H1 (cell line): Measurements from ENCODE around the gene ENTPD2. TPM values are rescaled to one million over a fixed set of nuclear protein-coding genes. Genes with fewer than 3 reads are reported as not detected.

ENCODE experiments used
- CTCF ChIA-PET: fragments of 300-600 bp; sonication (Branson Sonifier 250); formaldehyde crosslinking; loops from one replicate; lab custom pipeline; 2021; ENCODE audit not compliant: partially characterized antibody; lab: Charles Lee
- POLR2A ChIA-PET: fragments of 300-600 bp; sonication (Branson Sonifier 250); formaldehyde crosslinking; loops from one replicate; lab custom pipeline; 2021; ENCODE audit warnings: inconsistent platforms; ENCODE audit not compliant: partially characterized antibody; lab: Charles Lee
- DNase-seq, 2 experiments: peaks; one replicate each; pipeline versions ENCODE4 v3.0.0 to v3.0.0-alpha.2; 2010 to 2022; ENCODE audit warnings: low spot score in 2 of 2, low read depth in 1 of 2, mixed read lengths in 1 of 2
- FAIRE-seq: peaks from 2 replicates; lab custom pipeline; 2011; peaks lifted over from hg19 to GRCh38; lab: Jason Lieb, UNC
- H2AFZ ChIP-seq: 2 replicates; pipeline ENCODE4 v1.8.1; 2012; ENCODE audit warnings: low read length, inconsistent platforms
- H2AK5ac ChIP-seq: 2 replicates; pipeline ENCODE4 v1.6.1; 2013; ENCODE audit warnings: low read depth, low read length
- H2BK120ac ChIP-seq: replicated peaks from 2 replicates; pipeline ENCODE3; 2013; ENCODE audit warnings: low read depth, low read length, inconsistent platforms
- H2BK12ac ChIP-seq: 2 replicates; pipeline ENCODE4 v1.6.1; 2013; ENCODE audit warnings: low read depth, low read length
- H2BK15ac ChIP-seq: 2 replicates; pipeline ENCODE4 v1.6.1; 2013; ENCODE audit warnings: low read length
- H2BK20ac ChIP-seq: 2 replicates; pipeline ENCODE4 v1.6.1; 2013; ENCODE audit warnings: low read length
- H2BK5ac ChIP-seq: 2 replicates; pipeline ENCODE4 v1.6.1; 2013; ENCODE audit warnings: low read depth, low read length
- H3K14ac ChIP-seq: 2 replicates; pipeline ENCODE4 v1.6.1; 2013; ENCODE audit warnings: inconsistent platforms; ENCODE audit not compliant: insufficient read length
- H3K18ac ChIP-seq: 2 replicates; pipeline ENCODE4 v1.6.1; 2013; ENCODE audit warnings: low read length; ENCODE audit errors: extremely low read depth
- H3K23ac ChIP-seq: 2 replicates; pipeline ENCODE4 v1.6.1; 2013; ENCODE audit warnings: inconsistent platforms; ENCODE audit not compliant: insufficient read length
- H3K23me2 ChIP-seq: 2 replicates; pipeline ENCODE4 v1.6.1; 2013; ENCODE audit warnings: low read depth, low read length
- H3K27ac ChIP-seq: 2 replicates; pipeline ENCODE4 v1.6.1; 2011; ENCODE audit warnings: low read depth, low read length, inconsistent platforms
- H3K27me3 ChIP-seq, 4 experiments: replicated peaks in 1 of 4; 1 replicate in 1 of 4; 2 replicates in 3 of 4; pipeline versions ENCODE4 v1.6.1 to v1.8.1; 2011 to 2013; ENCODE audit warnings: low read length in 3 of 4, mild to moderate bottlenecking in 3 of 4, inconsistent platforms in 2 of 4, mixed read lengths in 2 of 4, moderate library complexity in 1 of 4; ENCODE audit not compliant: control insufficient read depth in 3 of 4, insufficient read depth in 3 of 4; ENCODE audit errors: extremely low read depth in 1 of 4
- H3K36me3 ChIP-seq, 4 experiments: 2 replicates each; pipeline versions ENCODE4 v1.6.1 to v1.8.1; 2011 to 2013; ENCODE audit warnings: mild to moderate bottlenecking in 4 of 4, low read length in 3 of 4, moderate library complexity in 2 of 4, control low read depth in 1 of 4, inconsistent platforms in 1 of 4; ENCODE audit not compliant: insufficient read depth in 4 of 4, control insufficient read depth in 2 of 4
- H3K4ac ChIP-seq: replicated peaks from 2 replicates; pipeline ENCODE3; 2013; ENCODE audit warnings: low read length, low read depth, mixed read lengths, inconsistent platforms; ENCODE audit not compliant: insufficient read length
- H3K4me1 ChIP-seq, 4 experiments: replicated peaks in 1 of 4; 1 replicate in 1 of 4; 2 replicates in 3 of 4; pipeline versions ENCODE4 v1.6.1 to v1.8.1; 2011 to 2013; ENCODE audit warnings: low read length in 3 of 4, inconsistent platforms in 2 of 4, mixed read lengths in 1 of 4; ENCODE audit not compliant: insufficient read depth in 4 of 4, control insufficient read depth in 3 of 4
- H3K4me2 ChIP-seq, 2 experiments: 2 replicates each; pipeline versions ENCODE4 v1.6.1 to v1.8.1; 2011 to 2013; ENCODE audit warnings: low read depth in 2 of 2, low read length in 2 of 2, control low read depth in 1 of 2, inconsistent platforms in 1 of 2, mild to moderate bottlenecking in 1 of 2; ENCODE audit not compliant: insufficient read depth in 1 of 2
- H3K4me3 ChIP-seq, 4 experiments: fragments of 200-600, 300-600 bp in 1 of 4; sonication (generic), shearing (Covaris generic), sonication (Bioruptor Twin) in 1 of 4; 2 replicates each; pipeline versions ENCODE4 v1.5.1 to v1.8.1; 2011 to 2016; ENCODE audit warnings: low read length in 4 of 4, low read depth in 3 of 4, control low read depth in 2 of 4, inconsistent platforms in 2 of 4, mild to moderate bottlenecking in 2 of 4, mixed read lengths in 1 of 4, moderate library complexity in 1 of 4; ENCODE audit not compliant: insufficient read depth in 2 of 4; ENCODE audit errors: extremely low read depth in 1 of 4
- H3K56ac ChIP-seq: replicated peaks from 2 replicates; pipeline ENCODE3; 2013; ENCODE audit warnings: low read depth, mild to moderate bottlenecking, mixed read lengths, low read length, inconsistent platforms; ENCODE audit not compliant: insufficient read length
- H3K79me1 ChIP-seq: 2 replicates; pipeline ENCODE4 v1.6.1; 2013; ENCODE audit warnings: low read depth, low read length, control low read depth
- H3K79me2 ChIP-seq, 2 experiments: 2 replicates each; pipeline versions ENCODE4 v1.6.1 to v1.8.1; 2012 to 2013; ENCODE audit warnings: low read length in 2 of 2, mild to moderate bottlenecking in 2 of 2, inconsistent platforms in 1 of 2; ENCODE audit not compliant: insufficient read depth in 2 of 2, control insufficient read depth in 1 of 2
- H3K9ac ChIP-seq, 4 experiments: replicated peaks in 1 of 4; 1 replicate in 1 of 4; 2 replicates in 3 of 4; pipeline versions ENCODE4 v1.6.1 to v1.8.1; 2011 to 2013; ENCODE audit warnings: low read depth in 3 of 4, low read length in 3 of 4, control low read depth in 2 of 4, mild to moderate bottlenecking in 2 of 4, moderate library complexity in 2 of 4, inconsistent platforms in 1 of 4; ENCODE audit errors: extremely low read depth in 1 of 4
- H3K9me3 ChIP-seq, 2 experiments: 2 replicates each; pipeline versions ENCODE4 v1.6.1 to v1.8.1; 2012 to 2013; ENCODE audit warnings: mild to moderate bottlenecking in 2 of 2, moderate library complexity in 2 of 2, control low read depth in 1 of 2, inconsistent platforms in 1 of 2, low read depth in 1 of 2, low read length in 1 of 2, mixed read lengths in 1 of 2; ENCODE audit not compliant: insufficient read depth in 2 of 2
- H4K20me1 ChIP-seq, 2 experiments: replicated peaks in 1 of 2; 2 replicates each; pipeline versions ENCODE3 to v1.8.1; 2011 to 2013; ENCODE audit warnings: inconsistent platforms in 2 of 2, low read length in 2 of 2, mild to moderate bottlenecking in 1 of 2; ENCODE audit not compliant: insufficient read depth in 2 of 2, control insufficient read depth in 1 of 2
- H4K5ac ChIP-seq: 2 replicates; pipeline ENCODE4 v1.6.1; 2013; ENCODE audit warnings: low read length, low read depth, mixed read lengths, inconsistent platforms; ENCODE audit not compliant: insufficient read length
- H4K8ac ChIP-seq: 2 replicates; pipeline ENCODE4 v1.8.0; 2013; ENCODE audit warnings: mild to moderate bottlenecking, moderate library complexity, low read length, inconsistent platforms; ENCODE audit not compliant: insufficient read depth; ENCODE audit errors: extremely low read depth
- H4K91ac ChIP-seq: replicated peaks from 2 replicates; pipeline ENCODE3; 2013; ENCODE audit warnings: low read length, mixed read lengths, inconsistent platforms; ENCODE audit not compliant: insufficient read length
- RFX5 ChIP-seq: IDR thresholded peaks from 2 replicates; pipeline ENCODE4 v1.6.1; 2011; ENCODE audit warnings: low read depth, low read length, improper control_type of control experiment, borderline replicate concordance
- WGBS, 2 experiments: shearing (Covaris generic) in 1 of 2; methylation state at CpG; one replicate each; pipeline versions ENCODE4 v1.1.6 to v1.1.7; 2013 to 2015; ENCODE audit warnings: low lambda C conversion rate in 2 of 2, mixed read lengths in 2 of 2, inconsistent platforms in 1 of 2, low coverage in 1 of 2, missing lambda C conversion rate in 1 of 2; ENCODE audit not compliant: insufficient replicate concordance in 2 of 2, insufficient coverage in 1 of 2, insufficient read length in 1 of 2; ENCODE audit errors: extremely low coverage in 1 of 2, missing lambda C conversion rate in 1 of 2; 5-methylcytosine and 5-hydroxymethylcytosine counted together
- polyA plus RNA-seq, 7 experiments: library from polyadenylated mRNA; depleted of rRNA in 3 of 7; stranded (reverse) in 5 of 7; unstranded in 2 of 7; fragments of >200 nt in 5 of 7; fragments of 200-250 nt in 2 of 7; gene quantifications; 1 replicate in 5 of 7; 2 replicates in 1 of 7; 4 replicates in 1 of 7; pipeline versions ENCODE4 v1.2.1 to v1.2.3, GENCODE V29; 2011 to 2013; ENCODE audit warnings: missing spikeins in 2 of 7, mixed read lengths in 2 of 7
- total RNA-seq: library from RNA; stranded (reverse); fragmentation: NEBNext Ultra II Directional; extraction: Animal tissue kit (Norgen Biotek cat#: 25700); gene quantifications from 2 replicates; pipeline ENCODE4 v1.2.1, GENCODE V29; 2021
- TF ChIP-seq, protein P1 (sequence below): IDR thresholded peaks from 2 replicates; pipeline ENCODE4 v1.6.1; 2011; ENCODE audit warnings: low read depth, mild to moderate bottlenecking, low read length; ENCODE audit not compliant: insufficient read depth

Gene ENTPD2
- total and polyA plus RNA-seq, 2 of the 8 experiments (the other 6 are each of a cell fraction or from before 2014, with no cell fraction given): 0.65 to 3.8 TPM

DNA sequence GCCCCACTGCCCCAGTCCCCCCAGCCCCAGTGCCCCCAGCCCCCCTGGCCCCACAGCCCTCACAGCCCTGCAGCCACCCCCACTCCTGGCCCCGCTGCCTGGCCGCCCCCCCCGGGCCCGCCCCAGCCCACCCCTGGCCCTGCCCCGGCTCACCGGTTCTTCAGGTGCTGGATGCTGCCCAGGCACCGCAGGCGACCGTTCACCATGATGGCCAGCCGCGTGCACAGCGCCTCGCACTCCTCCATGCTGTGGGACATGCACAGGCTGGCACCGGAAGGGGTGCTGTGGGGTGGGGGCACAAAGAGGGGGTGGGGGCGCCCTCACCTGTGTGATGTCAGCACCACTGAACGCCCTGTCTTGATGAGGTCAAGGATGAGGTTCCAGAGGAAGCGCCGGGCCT is 44.6 kb downstream of the ENTPD2 start:
- no peaks in the 10 kb centered on the region for H3K79me1 ChIP-seq
- H3K27me3 ChIP-seq: no peaks in the 10 kb centered on the region
- no peaks in the 10 kb centered on the region for H4K20me1 ChIP-seq
- no peak overlapping the region for H4K5ac ChIP-seq
- H3K4me3 ChIP-seq: no peak overlapping the region
- WGBS, 2 experiments: 86% methylated on average over 4 of the region's 18 CpGs; no CpG with 5 or more reads in 1 of the 2 experiments
- POLR2A ChIA-PET: no interaction called here
- no peak overlapping the region for H4K8ac ChIP-seq
- no peak overlapping the region for H2AFZ ChIP-seq
- CTCF ChIA-PET: interaction anchor here (0.6 to 2.5 kb wide), 4 partner anchors 18 to 344 kb away, joined by 3 to 12 read pairs (median 9); no protein-coding TSS in a partner anchor
- no peaks in the 10 kb centered on the region for H3K79me2 ChIP-seq
- no peaks in the 10 kb centered on the region; the same call in 1 of the 2 replicates for H3K23me2 ChIP-seq
- no peak overlapping the region for H2BK20ac ChIP-seq
- H3K18ac ChIP-seq: no peak overlapping the region
- H3K4me2 ChIP-seq: no peak overlapping the region
- no peak overlapping the region for H2BK120ac ChIP-seq
- no peak overlapping the region; the same call in 1 of the 2 replicates for H2BK5ac ChIP-seq
- H3K36me3 ChIP-seq: no peaks in the 10 kb centered on the region
- no peak overlapping the region for H3K56ac ChIP-seq
- no peak overlapping the region for H2BK15ac ChIP-seq
- H4K91ac ChIP-seq: no peak overlapping the region
- no peak overlapping the region for H3K23ac ChIP-seq
- peaks cover 0 to 10% of the 10 kb centered on the region in 2 experiments; a peak in 1 of 4 replicates for H3K9me3 ChIP-seq
- H3K9ac ChIP-seq: no peak overlapping the region
- peaks cover 0 to 4% (median under 1%) of the 10 kb centered on the region in 4 experiments; a peak in 2 of 7 replicates for H3K4me1 ChIP-seq
- FAIRE-seq (no peak), DNase-seq (no peak)
- H2BK12ac ChIP-seq: no peak overlapping the region
- H3K14ac ChIP-seq: no peak overlapping the region
- H2AK5ac ChIP-seq: no peak overlapping the region
- no peak overlapping the region for H3K27ac ChIP-seq
- no peak overlapping the region for H3K4ac ChIP-seq
- TF ChIP-seq RFX5: no peak
- TF ChIP-seq, protein P1, sequence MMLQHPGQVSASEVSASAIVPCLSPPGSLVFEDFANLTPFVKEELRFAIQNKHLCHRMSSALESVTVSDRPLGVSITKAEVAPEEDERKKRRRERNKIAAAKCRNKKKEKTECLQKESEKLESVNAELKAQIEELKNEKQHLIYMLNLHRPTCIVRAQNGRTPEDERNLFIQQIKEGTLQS: no peak
